OCI-LY7 (cell line): ENCODE data around the gene AS3MT. TPM values are rescaled to one million over a fixed set of nuclear protein-coding genes. Genes with fewer than 3 reads are reported as not detected.
A peak's percentile ranks its signal among the peaks of the same experiment; 100 is the strongest.
"Not testable (repeated sequence)": the region's sequence is repeated elsewhere in the genome, so short reads cannot be mapped to it uniquely, and the experiment has no call there.

Experiments used
- Bru-seq: library from RNA; stranded (reverse); fragments of 400-500 nt; gene quantifications from one replicate; lab custom pipeline; 2021; lab: Mats Ljungman, UMichigan
- BruChase-seq, 2 experiments: library from RNA; stranded (reverse); fragments of 400-500 nt; gene quantifications; one replicate each; lab custom pipeline; 2021; lab: Mats Ljungman, UMichigan
- BruUV-seq: library from RNA; stranded (reverse); fragments of 400-500 nt; replicated peaks from 2 replicates; lab custom pipeline; 2021; lab: Mats Ljungman, UMichigan
- CTCF ChIA-PET: fragments of 300-600 bp; sonication (Branson Sonifier 250); formaldehyde crosslinking; loops from one replicate; lab custom pipeline; 2022; ENCODE audit warnings: antibody characterized with exemption; ENCODE audit not compliant: unreplicated experiment; lab: Charles Lee
- POLR2A ChIA-PET: fragments of 300-600 bp; sonication (Branson Sonifier 250); formaldehyde crosslinking; loops from one replicate; lab custom pipeline; 2022; ENCODE audit warnings: antibody characterized with exemption; lab: Charles Lee
- DNase-seq: peaks from one replicate; pipeline ENCODE4 v3.0.0-alpha.2; 2015; ENCODE audit warnings: low spot score
- H2AFZ ChIP-seq: fragments of 200-600 bp; sonication (generic), shearing (Covaris generic); 2 replicates; pipeline ENCODE4 v1.6.1; 2014; ENCODE audit warnings: mild to moderate bottlenecking, antibody characterized with exemption, low read length, moderate library complexity
- H3K27ac ChIP-seq: fragments of 200-600 bp; sonication (generic); 2 replicates; pipeline ENCODE4 v1.5.1; 2014; ENCODE audit warnings: mixed run types, low read depth, mild to moderate bottlenecking, moderate library complexity, low read length, inconsistent platforms; ENCODE audit not compliant: poor library complexity, severe bottlenecking
- H3K36me3 ChIP-seq: fragments of 200-600 bp; sonication (generic); 2 replicates; pipeline ENCODE4 v1.6.1; 2014; ENCODE audit warnings: mild to moderate bottlenecking, antibody characterized with exemption, low read length, moderate library complexity, mixed read lengths; ENCODE audit not compliant: insufficient read depth
- H3K4me1 ChIP-seq: fragments of 200-600 bp; sonication (generic); 2 replicates; pipeline ENCODE4 v1.5.1; 2014; ENCODE audit warnings: mild to moderate bottlenecking, low read length; ENCODE audit not compliant: insufficient read depth, poor library complexity, severe bottlenecking
- H3K4me2 ChIP-seq: fragments of 200-600 bp; sonication (generic); 2 replicates; pipeline ENCODE4 v1.6.1; 2014; ENCODE audit warnings: mild to moderate bottlenecking, low read length
- H3K4me3 ChIP-seq: fragments of 200-600 bp; sonication (generic); 2 replicates; pipeline ENCODE4 v1.5.1; 2014; ENCODE audit warnings: mild to moderate bottlenecking, low read depth, low read length; ENCODE audit not compliant: poor library complexity, severe bottlenecking
- H3K79me2 ChIP-seq: fragments of 200-600 bp; sonication (generic); 2 replicates; pipeline ENCODE4 v1.6.1; 2016; ENCODE audit warnings: low read depth, mild to moderate bottlenecking, low read length, moderate library complexity, mixed read lengths; ENCODE audit not compliant: insufficient read depth
- H3K9me2 ChIP-seq: fragments of 200-600 bp; sonication (generic); 2 replicates; pipeline ENCODE4 v1.6.1; 2016; ENCODE audit warnings: mild to moderate bottlenecking, low read length, mixed read lengths; ENCODE audit not compliant: insufficient read depth
- H3K9me3 ChIP-seq: fragments of 200-600 bp; sonication (generic); 2 replicates; pipeline ENCODE4 v1.6.1; 2014; ENCODE audit warnings: mild to moderate bottlenecking, mixed run types, low read length, mixed read lengths
- H4K20me1 ChIP-seq: fragments of 200-600 bp; sonication (generic); 2 replicates; pipeline ENCODE4 v1.6.1; 2014; ENCODE audit warnings: mild to moderate bottlenecking, antibody characterized with exemption, low read length, moderate library complexity, mixed read lengths; ENCODE audit not compliant: insufficient read depth
- EZH2phosphoT487 ChIP-seq: fragments of 200-600 bp; sonication (generic); IDR thresholded peaks from 2 replicates; pipeline ENCODE4 v1.6.1; 2018; ENCODE audit warnings: low read depth, borderline replicate concordance, mild to moderate bottlenecking, mixed run types, antibody characterized with exemption, low read length, moderate library complexity, mixed read lengths
- intact Hi-C: fragments of 100-400 bp; cut with micrococcal nuclease; formaldehyde crosslinking; loops from one replicate; pipeline ENCODE4 v1.10.0; 2022; ENCODE audit not compliant: unreplicated experiment
- long read RNA-seq: library from polyadenylated mRNA; stranded (forward); transcript quantifications from one replicate; pipeline ENCODE4 v2.0.0, GENCODE V29; 2022
- total RNA-seq, 2 experiments: library from RNA; depleted of rRNA in 1 of 2; stranded (reverse); fragments of >200 nt in 1 of 2; shearing (Covaris generic) in 1 of 2; gene quantifications; 2 replicates each; pipeline ENCODE4 v1.2.3, GENCODE V29; 2014 to 2022
- TF ChIP-seq, protein P1 (sequence below): fragments of 200-600 bp; sonication (generic); conservative IDR thresholded peaks from 2 replicates; pipeline ENCODE4 v1.5.1; 2014; ENCODE audit warnings: mild to moderate bottlenecking, antibody characterized with exemption, low read length, moderate library complexity, mixed read lengths

Gene AS3MT, protein sequence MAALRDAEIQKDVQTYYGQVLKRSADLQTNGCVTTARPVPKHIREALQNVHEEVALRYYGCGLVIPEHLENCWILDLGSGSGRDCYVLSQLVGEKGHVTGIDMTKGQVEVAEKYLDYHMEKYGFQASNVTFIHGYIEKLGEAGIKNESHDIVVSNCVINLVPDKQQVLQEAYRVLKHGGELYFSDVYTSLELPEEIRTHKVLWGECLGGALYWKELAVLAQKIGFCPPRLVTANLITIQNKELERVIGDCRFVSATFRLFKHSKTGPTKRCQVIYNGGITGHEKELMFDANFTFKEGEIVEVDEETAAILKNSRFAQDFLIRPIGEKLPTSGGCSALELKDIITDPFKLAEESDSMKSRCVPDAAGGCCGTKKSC
- total RNA-seq (2014; rRNA removed; shearing (Covaris generic)), result 0.59 TPM in 1 of 2 replicates, not detected in the other
- total RNA-seq (2022), result not detected in 2 replicates
- not detected for Bru-seq, nascent RNA
- percentile 40 among the genes with signal in this experiment for BruChase-seq, experiment 1, labeled RNA remaining after a 6-hour chase
- not detected for BruChase-seq, experiment 2, labeled RNA remaining after a 2-hour chase
- long read RNA-seq, result 0 reads

DNA sequence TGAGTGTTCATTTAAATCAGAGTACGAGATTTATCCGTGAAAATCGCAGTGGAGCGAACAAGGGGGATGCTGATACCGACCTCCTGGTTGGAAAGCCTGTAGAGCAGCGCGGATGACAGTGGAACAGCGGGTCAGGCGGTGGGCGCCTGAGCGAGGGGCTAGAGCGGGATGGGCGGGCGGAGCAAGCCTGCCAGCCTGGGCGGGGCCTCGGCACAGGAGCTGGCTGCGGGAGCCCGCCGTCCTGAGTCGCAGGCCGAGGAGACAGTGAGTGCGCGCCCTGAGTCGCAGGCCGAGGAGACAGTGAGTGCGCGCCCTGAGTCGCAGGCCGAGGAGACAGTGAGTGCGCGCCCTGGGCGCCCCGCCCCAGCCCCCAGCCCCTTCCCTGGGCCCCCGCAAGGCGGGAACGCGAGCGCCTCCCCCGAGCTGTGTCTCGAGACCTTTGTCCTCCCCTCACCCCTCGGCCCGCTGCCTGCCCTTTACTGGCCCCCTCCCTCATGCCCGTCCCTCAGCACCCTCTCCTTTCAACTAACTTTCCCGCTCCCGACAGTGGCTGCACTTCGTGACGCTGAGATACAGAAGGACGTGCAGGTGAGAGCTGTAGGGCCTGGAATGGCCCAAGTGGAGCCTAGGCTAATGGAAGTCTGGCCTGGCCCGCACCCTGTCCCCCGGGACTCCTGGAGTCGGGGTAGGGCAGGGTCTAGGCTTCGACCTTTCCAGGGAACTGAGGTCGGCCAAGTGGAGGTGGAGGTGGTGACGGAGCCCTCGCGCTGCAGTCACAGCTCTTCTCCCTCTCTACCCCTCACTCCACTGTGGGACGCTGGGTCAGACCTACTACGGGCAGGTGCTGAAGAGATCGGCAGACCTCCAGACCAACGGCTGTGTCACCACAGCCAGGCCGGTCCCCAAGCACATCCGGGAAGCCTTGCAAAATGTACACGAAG, at the start of gene AS3MT:
TSS of gene AS3MT (plus strand) at position 213 of the 941 bp plus-strand sequence. CDS start at position 336, 123 bp downstream.
- Histone ChIP-seq H3K4me1 (no peaks in the 10 kb centered on the region), H3K27ac (no peak within 1 kb of the TSS), H3K79me2 (no peaks in the 10 kb centered on the region), H4K20me1 (no peaks in the 10 kb centered on the region), H3K4me2 (no peak within 1 kb of the TSS), H3K9me2 (no peaks in the 10 kb centered on the region), H3K9me3 (no peaks in the 10 kb centered on the region), H2AFZ (no peak within 1 kb of the TSS), H3K4me3 (no peak within 1 kb of the TSS), H3K36me3 (no peaks in the 10 kb centered on the region)
- intact Hi-C loops, result no loop called here
- BruUV-seq, result no TSS peak
- ChIA-PET CTCF (no interaction called here), POLR2A (no interaction called here)
- DNase-seq, result no peak
- TF ChIP-seq EZH2phosphoT487, result no peak
- TF ChIP-seq, protein P1, sequence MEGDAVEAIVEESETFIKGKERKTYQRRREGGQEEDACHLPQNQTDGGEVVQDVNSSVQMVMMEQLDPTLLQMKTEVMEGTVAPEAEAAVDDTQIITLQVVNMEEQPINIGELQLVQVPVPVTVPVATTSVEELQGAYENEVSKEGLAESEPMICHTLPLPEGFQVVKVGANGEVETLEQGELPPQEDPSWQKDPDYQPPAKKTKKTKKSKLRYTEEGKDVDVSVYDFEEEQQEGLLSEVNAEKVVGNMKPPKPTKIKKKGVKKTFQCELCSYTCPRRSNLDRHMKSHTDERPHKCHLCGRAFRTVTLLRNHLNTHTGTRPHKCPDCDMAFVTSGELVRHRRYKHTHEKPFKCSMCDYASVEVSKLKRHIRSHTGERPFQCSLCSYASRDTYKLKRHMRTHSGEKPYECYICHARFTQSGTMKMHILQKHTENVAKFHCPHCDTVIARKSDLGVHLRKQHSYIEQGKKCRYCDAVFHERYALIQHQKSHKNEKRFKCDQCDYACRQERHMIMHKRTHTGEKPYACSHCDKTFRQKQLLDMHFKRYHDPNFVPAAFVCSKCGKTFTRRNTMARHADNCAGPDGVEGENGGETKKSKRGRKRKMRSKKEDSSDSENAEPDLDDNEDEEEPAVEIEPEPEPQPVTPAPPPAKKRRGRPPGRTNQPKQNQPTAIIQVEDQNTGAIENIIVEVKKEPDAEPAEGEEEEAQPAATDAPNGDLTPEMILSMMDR, result no peak

DNA sequence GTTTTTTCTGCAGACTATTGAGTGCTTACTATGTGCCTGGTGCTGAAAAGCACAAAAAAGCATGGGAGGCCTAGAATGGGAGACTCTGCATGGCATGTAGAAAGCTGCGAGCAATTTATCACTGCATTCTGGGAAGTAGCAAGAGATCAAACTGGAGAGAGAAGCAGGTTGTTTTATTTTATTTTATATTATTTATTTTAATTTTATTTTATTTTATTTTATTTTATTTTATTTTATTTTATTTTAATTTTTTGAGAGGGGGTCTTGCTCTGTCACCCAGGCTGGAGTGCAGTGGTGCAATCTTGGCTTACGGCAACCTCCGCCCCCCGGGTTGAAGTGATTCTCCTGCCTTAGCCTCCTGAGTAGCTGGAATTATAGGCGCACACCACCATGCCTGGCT, 49.3 kb upstream of the AS3MT start:
- H3K79me2 ChIP-seq, BruUV-seq, H2AFZ ChIP-seq, CTCF ChIA-PET, H4K20me1 ChIP-seq, DNase-seq, H3K4me2 ChIP-seq, H3K9me3 ChIP-seq, H3K27ac ChIP-seq, H3K4me3 ChIP-seq, H3K9me2 ChIP-seq, H3K36me3 ChIP-seq, intact Hi-C loops: not testable (repeated sequence)
- POLR2A ChIA-PET, result interaction anchor here (0.6 kb wide), 1 partner anchor 285 kb away, joined by 3 read pairs; no protein-coding TSS in a partner anchor
- peaks cover 19% of the 10 kb centered on the region for H3K4me1 ChIP-seq

DNA sequence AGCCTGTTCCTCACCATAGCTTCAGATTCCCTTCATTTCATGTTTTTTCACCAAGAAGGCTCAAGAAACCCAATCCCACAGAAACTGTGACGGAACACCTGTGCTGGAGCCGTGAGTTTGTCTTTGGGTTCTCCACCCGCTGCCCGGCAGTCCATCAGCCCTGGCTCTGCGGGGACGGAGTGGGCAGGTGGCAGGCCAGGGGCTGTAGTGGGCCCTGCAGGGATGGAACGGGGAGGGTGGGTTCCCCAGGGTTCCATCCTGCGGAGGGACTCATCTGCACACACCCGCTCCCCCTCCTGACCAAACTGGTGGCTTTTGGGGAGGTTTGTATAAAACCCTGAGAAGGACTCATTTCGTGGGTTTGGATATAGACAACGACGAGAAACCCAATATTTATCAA, 47.0 kb upstream of the AS3MT start:
- no peak for DNase-seq
- POLR2A ChIA-PET, result no interaction called here
- no peak overlapping the region for H3K4me2 ChIP-seq
- H3K9me2 ChIP-seq, result no peaks in the 10 kb centered on the region
- H3K9me3 ChIP-seq, result no peaks in the 10 kb centered on the region
- no peaks in the 10 kb centered on the region for H4K20me1 ChIP-seq
- no peak overlapping the region for H3K4me3 ChIP-seq
- CTCF ChIA-PET, result no interaction called here
- H3K79me2 ChIP-seq, result no peaks in the 10 kb centered on the region
- no peaks in the 10 kb centered on the region for H3K36me3 ChIP-seq
- no TSS peak for BruUV-seq
- intact Hi-C loops, result no loop called here
- no peak for TF ChIP-seq EZH2phosphoT487
- TF ChIP-seq, protein P1, result no peak
- no peak overlapping the region for H2AFZ ChIP-seq
- H3K4me1 ChIP-seq, result no peaks in the 10 kb centered on the region
- H3K27ac ChIP-seq, result no peak overlapping the region
